Endothelial cell of umbilical vein (primary cell): ENCODE measurements around the gene PUS7L. TPM values are rescaled to one million over a fixed set of nuclear protein-coding genes. Genes with fewer than 3 reads are reported as not detected.

Experiments
- BruUV-seq: library from RNA; stranded (reverse); fragments of 400-500 nt; replicated peaks from 2 replicates; lab custom pipeline; 2021; lab: Mats Ljungman, UMichigan
- CTCF ChIA-PET: fragments of 300-600, 350-600 bp; sonication (Branson Sonifier 250); formaldehyde crosslinking; loops from one replicate; lab custom pipeline; 2021; ENCODE audit warnings: antibody characterized with exemption, inconsistent platforms; lab: Charles Lee
- POLR2A ChIA-PET: fragments of 300-600, 350-600 bp; sonication (Branson Sonifier 250); formaldehyde crosslinking; loops from one replicate; lab custom pipeline; 2021; ENCODE audit warnings: antibody characterized with exemption, inconsistent platforms; lab: Charles Lee
- DNase-seq: peaks from one replicate; pipeline ENCODE4 v3.0.0-alpha.2; 2011; ENCODE audit warnings: low read depth, low spot score
- FAIRE-seq: peaks from 2 replicates; lab custom pipeline; 2011; peaks lifted over from hg19 to GRCh38; lab: Jason Lieb, UNC
- H2AFZ ChIP-seq: 2 replicates; pipeline ENCODE4 v1.6.0; 2012; ENCODE audit warnings: low read depth, low read length, control low read depth, inconsistent platforms
- H3K27ac ChIP-seq: 2 replicates; pipeline ENCODE4 v1.5.1; 2011; ENCODE audit warnings: low read depth, mild to moderate bottlenecking, control low read depth, low read length, moderate library complexity; ENCODE audit not compliant: insufficient read depth
- H3K27me3 ChIP-seq, 2 experiments: 2 replicates each; pipeline versions ENCODE4 v1.6.0 to v1.6.1; 2011; ENCODE audit warnings: low read length in 2 of 2, mixed read lengths in 1 of 2; ENCODE audit not compliant: control insufficient read depth in 2 of 2, insufficient read depth in 2 of 2
- H3K36me3 ChIP-seq, 2 experiments: 2 replicates in 1 of 2; 3 replicates in 1 of 2; pipeline ENCODE4 v1.5.1; 2011; ENCODE audit warnings: low read length in 2 of 2, mild to moderate bottlenecking in 1 of 2, moderate library complexity in 1 of 2; ENCODE audit not compliant: control insufficient read depth in 2 of 2, insufficient read depth in 2 of 2; ENCODE audit errors: extremely low read depth in 1 of 2
- H3K4me1 ChIP-seq: 3 replicates; pipeline ENCODE4 v1.5.1; 2011; ENCODE audit warnings: mild to moderate bottlenecking, low read length; ENCODE audit not compliant: control insufficient read depth, insufficient read depth; ENCODE audit errors: extremely low read depth
- H3K4me2 ChIP-seq: 2 replicates; pipeline ENCODE4 v1.6.1; 2011; ENCODE audit warnings: low read length, control low read depth, mixed read lengths; ENCODE audit not compliant: insufficient read depth
- H3K4me3 ChIP-seq, 3 experiments: fragments of 200-600 bp in 1 of 3; sonication (generic), shearing (Covaris generic) in 1 of 3; replicated peaks in 1 of 3; 2 replicates each; pipeline ENCODE4 v1.5.1; 2011 to 2016; ENCODE audit warnings: control low read depth in 3 of 3, low read length in 3 of 3, mild to moderate bottlenecking in 2 of 3, inconsistent platforms in 1 of 3, low read depth in 1 of 3, moderate library complexity in 1 of 3; ENCODE audit not compliant: insufficient read depth in 1 of 3
- H3K79me2 ChIP-seq: 2 replicates; pipeline ENCODE4 v1.6.0; 2012; ENCODE audit warnings: low read length, inconsistent platforms; ENCODE audit not compliant: control insufficient read depth, insufficient read depth
- H3K9ac ChIP-seq: replicated peaks from 2 replicates; pipeline ENCODE3; 2011; ENCODE audit warnings: low read length, control low read depth; ENCODE audit not compliant: insufficient read depth; ENCODE audit errors: extremely low read depth
- H3K9me1 ChIP-seq: replicated peaks from 3 replicates; pipeline ENCODE4 v1.6.0; 2011; ENCODE audit warnings: mild to moderate bottlenecking, low read length; ENCODE audit not compliant: control insufficient read depth, insufficient read depth; ENCODE audit errors: extremely low read depth
- H3K9me3 ChIP-seq: replicated peaks from 2 replicates; pipeline ENCODE4 v1.5.1; 2012; ENCODE audit warnings: low read length, inconsistent platforms; ENCODE audit not compliant: control insufficient read depth, insufficient read depth
- H4K20me1 ChIP-seq: replicated peaks from 2 replicates; pipeline ENCODE3; 2011; ENCODE audit warnings: mild to moderate bottlenecking, low read length; ENCODE audit not compliant: control insufficient read depth, insufficient read depth; ENCODE audit errors: extremely low read depth
- EZH2 ChIP-seq: IDR thresholded peaks from 2 replicates; pipeline ENCODE4 v1.6.1; 2012; ENCODE audit warnings: borderline replicate concordance, low read depth, mild to moderate bottlenecking, moderate library complexity, low read length, inconsistent platforms; ENCODE audit not compliant: severe bottlenecking
- FOS ChIP-seq: IDR thresholded peaks from 2 replicates; pipeline ENCODE4 v1.6.1; 2011; ENCODE audit warnings: mild to moderate bottlenecking, low read length, moderate library complexity, borderline replicate concordance; ENCODE audit not compliant: insufficient read depth
- GATA2 ChIP-seq: IDR thresholded peaks from 2 replicates; pipeline ENCODE4 v1.7.0; 2011; ENCODE audit warnings: low read depth, mild to moderate bottlenecking, moderate library complexity, mixed read lengths, low read length; ENCODE audit not compliant: insufficient read length, insufficient read depth
- JUN ChIP-seq: IDR thresholded peaks from 2 replicates; pipeline ENCODE4 v1.6.1; 2011; ENCODE audit warnings: borderline replicate concordance, low read depth; ENCODE audit not compliant: insufficient read length, insufficient read depth
- MYC ChIP-seq: IDR thresholded peaks from one replicate; pipeline ENCODE4 v1.6.1; 2011; ENCODE audit warnings: mild to moderate bottlenecking, low read depth, low read length
- POLR2A ChIP-seq: IDR thresholded peaks from 2 replicates; pipeline ENCODE4 v1.6.1; 2012; ENCODE audit warnings: low read depth, mild to moderate bottlenecking, control low read depth, low read length
- POLR2AphosphoS5 ChIP-seq: IDR thresholded peaks from 2 replicates; pipeline ENCODE4 v1.6.1; 2012; ENCODE audit warnings: low read depth, mild to moderate bottlenecking, control low read depth, low read length, moderate library complexity; ENCODE audit not compliant: insufficient read depth
- dilution Hi-C: fragments of 300-500 bp; cut with MboI; formaldehyde crosslinking; loops from one replicate; pipeline ENCODE4 v1.15.0; 2019; ENCODE audit warnings: low sequenced_read_pairs; ENCODE audit not compliant: extremely low pct_ligation_motif_present
- intact Hi-C: fragments of 100-400 bp; cut with micrococcal nuclease; formaldehyde crosslinking; loops from one replicate; pipeline ENCODE4 v1.10.0; 2022
- polyA plus RNA-seq, 4 experiments: library from polyadenylated mRNA; depleted of rRNA in 3 of 4; stranded (reverse) in 3 of 4; unstranded in 1 of 4; fragments of >200 nt; gene quantifications; 2 replicates each; pipeline versions ENCODE4 v1.2.1 to v1.2.3, GENCODE V29; 2011 to 2012; ENCODE audit warnings: missing spikeins in 1 of 4
- total RNA-seq: library from RNA; stranded (reverse); gene quantifications from 2 replicates; pipeline ENCODE4 v1.2.3, GENCODE V29; 2021
- TF ChIP-seq, protein P1 (sequence below), 2 donors: IDR thresholded peaks; 1 replicate in 1 of 2; 2 replicates in 1 of 2; pipeline ENCODE4 v1.5.1; 2011; ENCODE audit warnings: low read length in 2 of 2, mild to moderate bottlenecking in 2 of 2, moderate library complexity in 2 of 2, control low read depth in 1 of 2, inconsistent platforms in 1 of 2, low read depth in 1 of 2; ENCODE audit not compliant: insufficient read depth in 1 of 2; ENCODE audit errors: extremely low read depth in 1 of 2
- TF ChIP-seq, protein P2 (sequence below): IDR thresholded peaks from 2 replicates; pipeline ENCODE4 v1.6.1; 2011; ENCODE audit not compliant: insufficient read depth, insufficient read length

Gene PUS7L
- total and polyA plus RNA-seq, 2 donors (not counting 3 experiments of a cell fraction or from before 2014, with no cell fraction given), result 1.8 to 13.1 TPM

DNA sequence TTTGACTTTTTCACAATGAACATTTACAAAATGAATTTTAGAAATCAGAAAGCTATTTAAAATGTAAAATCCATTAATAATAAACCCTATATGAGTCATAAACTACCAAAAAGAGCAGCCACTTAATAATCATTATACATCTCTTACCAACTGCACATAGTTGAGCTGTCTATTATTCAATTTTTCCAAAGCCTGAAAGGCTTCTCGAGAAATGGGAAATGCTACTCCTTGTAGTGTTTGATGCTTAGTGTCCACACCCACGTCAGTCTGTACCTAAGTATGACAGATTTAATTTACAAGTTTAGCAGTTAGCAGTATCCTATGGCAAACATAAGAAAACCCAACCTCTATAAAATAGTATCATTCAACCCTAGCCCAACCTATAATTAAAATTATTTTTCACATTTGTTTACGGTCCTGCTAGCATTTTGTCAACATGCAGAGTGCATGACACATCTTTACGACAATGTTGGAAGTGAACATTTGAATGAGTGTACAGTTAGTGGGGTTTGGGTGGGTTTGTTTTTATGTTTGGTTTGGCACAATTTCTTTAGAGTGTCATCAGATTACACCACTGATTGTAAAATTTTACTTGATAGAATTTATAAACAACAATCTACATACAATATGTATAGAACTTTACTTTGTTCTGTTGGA is 39.1 kb upstream of the PUS7L start:
- Histone ChIP-seq H4K20me1 (no peaks in the 10 kb centered on the region), H3K9me1 (no peaks in the 10 kb centered on the region), H3K79me2 (no peaks in the 10 kb centered on the region), H3K27me3 (no peaks in the 10 kb centered on the region), H3K36me3 (peaks cover 7 to 22% of the 10 kb centered on the region in 2 experiments), H3K27ac (no peak overlapping the region), H3K4me3 (no peak overlapping the region), H3K4me2 (no peak overlapping the region), H3K9me3 (no peaks in the 10 kb centered on the region), H3K9ac (no peak overlapping the region), H2AFZ (no peak overlapping the region), H3K4me1 (no peaks in the 10 kb centered on the region)
- dilution Hi-C loops, result no loop called here
- no peak for FAIRE-seq
- ChIA-PET CTCF (interaction anchor here (1.0 to 2.0 kb wide), 2 partner anchors 9 to 20 kb away, joined by 3 to 9 read pairs; partner anchors contain the start of gene TWF1), POLR2A (no interaction called here)
- DNase-seq, result no peak
- TF ChIP-seq, protein P1, sequence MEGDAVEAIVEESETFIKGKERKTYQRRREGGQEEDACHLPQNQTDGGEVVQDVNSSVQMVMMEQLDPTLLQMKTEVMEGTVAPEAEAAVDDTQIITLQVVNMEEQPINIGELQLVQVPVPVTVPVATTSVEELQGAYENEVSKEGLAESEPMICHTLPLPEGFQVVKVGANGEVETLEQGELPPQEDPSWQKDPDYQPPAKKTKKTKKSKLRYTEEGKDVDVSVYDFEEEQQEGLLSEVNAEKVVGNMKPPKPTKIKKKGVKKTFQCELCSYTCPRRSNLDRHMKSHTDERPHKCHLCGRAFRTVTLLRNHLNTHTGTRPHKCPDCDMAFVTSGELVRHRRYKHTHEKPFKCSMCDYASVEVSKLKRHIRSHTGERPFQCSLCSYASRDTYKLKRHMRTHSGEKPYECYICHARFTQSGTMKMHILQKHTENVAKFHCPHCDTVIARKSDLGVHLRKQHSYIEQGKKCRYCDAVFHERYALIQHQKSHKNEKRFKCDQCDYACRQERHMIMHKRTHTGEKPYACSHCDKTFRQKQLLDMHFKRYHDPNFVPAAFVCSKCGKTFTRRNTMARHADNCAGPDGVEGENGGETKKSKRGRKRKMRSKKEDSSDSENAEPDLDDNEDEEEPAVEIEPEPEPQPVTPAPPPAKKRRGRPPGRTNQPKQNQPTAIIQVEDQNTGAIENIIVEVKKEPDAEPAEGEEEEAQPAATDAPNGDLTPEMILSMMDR (IDR thresholded peaks at IDR 0.05; ENCODE audit: extremely low read depth in 1 of 2, insufficient read depth in 1 of 2, low read depth in 1 of 2, low read length in 2 of 2), result no peak
- TF ChIP-seq EZH2 (no peak), MYC (no peak), POLR2AphosphoS5 (no peak), FOS (no peak), POLR2A (no peak), GATA2 (no peak), JUN (no peak)
- TF ChIP-seq, protein P2, sequence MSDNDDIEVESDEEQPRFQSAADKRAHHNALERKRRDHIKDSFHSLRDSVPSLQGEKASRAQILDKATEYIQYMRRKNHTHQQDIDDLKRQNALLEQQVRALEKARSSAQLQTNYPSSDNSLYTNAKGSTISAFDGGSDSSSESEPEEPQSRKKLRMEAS, result no peak
- BruUV-seq, result no TSS peak
- intact Hi-C loops, result no loop called here
